ENCODE measurements around the gene DMD.

DMD gene

DNA sequence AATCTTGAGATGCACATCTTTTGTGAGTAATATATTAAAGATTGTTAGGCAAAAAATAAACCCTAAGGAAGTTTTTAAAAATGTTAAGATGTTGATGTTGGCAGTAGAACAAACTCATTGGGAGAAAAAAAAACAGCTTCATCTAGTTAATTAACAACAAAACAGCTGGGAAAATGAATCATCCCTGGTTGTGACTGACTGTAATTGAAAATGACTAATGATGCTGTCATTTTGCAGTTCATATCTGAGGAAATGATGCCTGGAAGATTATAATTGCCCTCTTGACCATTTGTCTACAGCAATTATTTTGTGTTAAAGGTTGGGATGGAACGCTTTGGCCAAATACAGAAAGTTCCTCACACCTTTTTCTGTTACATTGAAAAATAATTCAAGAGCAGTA is 1379.1 kb downstream of the DMD start:
- TF ChIP-seq CTCF (IDR thresholded peaks at IDR 0.05; ENCODE audit: borderline replicate concordance, insufficient read depth, low read depth, low read length) = no peak
- H3K4me3 ChIP-seq (ENCODE audit: low read depth, low read length) = no peak overlapping the region

- TF ChIP-seq CTCF (IDR thresholded peaks at IDR 0.05; ENCODE audit: borderline replicate concordance, insufficient read depth, low read depth, low read length) = no peak
- H3K4me3 ChIP-seq (ENCODE audit: low read depth, low read length) = no peak overlapping the region
Measured at GRCh38 chrX:31820430-31821210, 1390.7 kb downstream of the DMD start.

- no peak for TF ChIP-seq CTCF (IDR thresholded peaks at IDR 0.05; ENCODE audit: borderline replicate concordance, insufficient read depth, low read depth, low read length)
- no peak overlapping the region for H3K4me3 ChIP-seq (ENCODE audit: low read depth, low read length)
Measured at GRCh38 chrX:31819455-31819854, 1391.9 kb downstream of the DMD start.

GRCh38 chrX:31811106-31811505 is 1400.2 kb downstream of the DMD start:
- no peak overlapping the region for H3K4me3 ChIP-seq (ENCODE audit: low read depth, low read length)
- TF ChIP-seq CTCF (IDR thresholded peaks at IDR 0.05; ENCODE audit: borderline replicate concordance, insufficient read depth, low read depth, low read length) = no peak

DNA sequence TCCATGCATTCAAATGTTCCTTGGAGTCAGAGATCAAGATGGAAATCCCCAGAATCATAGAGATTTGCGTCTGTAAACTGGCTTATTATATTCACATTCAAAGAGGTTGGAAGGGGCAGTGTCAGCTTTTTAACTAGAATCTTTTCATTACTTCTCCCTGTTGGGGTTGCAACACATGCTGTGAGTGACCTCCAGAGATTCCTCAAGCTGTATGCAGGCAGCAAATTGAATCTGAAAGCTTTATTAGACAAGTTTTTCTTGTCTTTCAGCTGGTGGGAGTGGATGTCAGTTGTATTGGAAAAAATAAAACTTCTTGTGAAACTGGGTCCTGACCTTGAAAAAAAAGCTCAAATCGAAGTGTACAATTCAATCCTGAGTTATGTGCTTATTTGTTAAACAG is 1403.0 kb downstream of the DMD start:
- no peak overlapping the region for H3K4me3 ChIP-seq (ENCODE audit: low read depth, low read length)

GRCh38 chrX:31807165-31807564 is 1404.2 kb downstream of the DMD start:
- TF ChIP-seq CTCF (IDR thresholded peaks at IDR 0.05; ENCODE audit: borderline replicate concordance, insufficient read depth, low read depth, low read length) = no peak

More for the DNA sequence above, 1403.0 kb downstream of the DMD start:
- TF ChIP-seq CTCF (IDR thresholded peaks at IDR 0.05; ENCODE audit: borderline replicate concordance, insufficient read depth, low read depth, low read length) = no peak

GRCh38 chrX:31805781-31806180 is 1405.6 kb downstream of the DMD start:
- H3K4me3 ChIP-seq (ENCODE audit: low read depth, low read length) = no peak overlapping the region
- TF ChIP-seq CTCF (IDR thresholded peaks at IDR 0.05; ENCODE audit: borderline replicate concordance, insufficient read depth, low read depth, low read length) = no peak

More at GRCh38 chrX:31807165-31807564, 1404.2 kb downstream of the DMD start:
- no peak overlapping the region for H3K4me3 ChIP-seq (ENCODE audit: low read depth, low read length)
